ENCODE results near the gene SELENOI.

Gene SELENOI

GRCh38 chr2:26411419-26411818 lies 65.5 kb downstream of the SELENOI start:
- no peak for DNase-seq (ENCODE audit: low read depth in 2 of 2)

- DNase-seq (ENCODE audit: low read depth in 2 of 2), result no peak
These were observed 66.2 kb downstream of the SELENOI start for GRCh38 chr2:26412091-26412673.

GRCh38 chr2:26414311-26414710 lies 68.4 kb downstream of the SELENOI start:
- DNase-seq (ENCODE audit: low read depth in 2 of 2), result no peak

- no peak for DNase-seq (ENCODE audit: low read depth in 2 of 2)
These were observed 76.0 kb downstream of the SELENOI start for GRCh38 chr2:26421961-26422360.

GRCh38 chr2:26422947-26423629 lies 77.1 kb downstream of the SELENOI start:
- DNase-seq (ENCODE audit: low read depth in 2 of 2), result no peak

- no peak for DNase-seq (ENCODE audit: low read depth in 2 of 2)
These were observed 77.8 kb downstream of the SELENOI start for GRCh38 chr2:26423750-26424149.

- DNase-seq (ENCODE audit: low read depth in 2 of 2), result no peak
These were observed 78.3 kb downstream of the SELENOI start for GRCh38 chr2:26424221-26424620.

GRCh38 chr2:26428846-26429245 lies 82.9 kb downstream of the SELENOI start:
- DNase-seq (ENCODE audit: low read depth in 2 of 2), result no peak

- DNase-seq (ENCODE audit: low read depth in 2 of 2), result no peak
These were observed 84.0 kb downstream of the SELENOI start for GRCh38 chr2:26429779-26430578.

- no peak for DNase-seq (ENCODE audit: low read depth in 2 of 2)
These were observed 84.9 kb downstream of the SELENOI start for GRCh38 chr2:26430826-26431225.

- DNase-seq (ENCODE audit: low read depth in 2 of 2), result no peak
These were observed 86.4 kb downstream of the SELENOI start for GRCh38 chr2:26432363-26432762.

GRCh38 chr2:26432859-26433258 lies 86.9 kb downstream of the SELENOI start:
- no peak for DNase-seq (ENCODE audit: low read depth in 2 of 2)

GRCh38 chr2:26435106-26435505 lies 89.2 kb downstream of the SELENOI start:
- DNase-seq (ENCODE audit: low read depth in 2 of 2), result no peak

GRCh38 chr2:26438526-26438925 lies 92.6 kb downstream of the SELENOI start:
- peak in 1 of 2 experiments; percentile 9 for DNase-seq (ENCODE audit: low read depth in 2 of 2)

GRCh38 chr2:26438926-26439325 lies 93.0 kb downstream of the SELENOI start:
- no peak for DNase-seq (ENCODE audit: low read depth in 2 of 2)

GRCh38 chr2:26442301-26442700 lies 96.4 kb downstream of the SELENOI start:
- DNase-seq (ENCODE audit: low read depth in 2 of 2), result no peak

GRCh38 chr2:26442707-26443106 lies 96.8 kb downstream of the SELENOI start:
- DNase-seq (ENCODE audit: low read depth in 2 of 2), result no peak

- DNase-seq (ENCODE audit: low read depth in 2 of 2), result no peak
These were observed 98.3 kb downstream of the SELENOI start for GRCh38 chr2:26444236-26444635.

All from fibroblast of skin of left quadriceps (primary cell).